Heart right ventricle (tissue), 16 donors: ENCODE measurements around the gene SASH3. TPM values are rescaled to one million over a fixed set of nuclear protein-coding genes. Genes with fewer than 3 reads are reported as not detected.

Experiments
- ATAC-seq, 8 donors: fragments of 200-7000 bp; cut with Tn5 transposase; one replicate each; pipeline ENCODE4 v1.9.1; 2020; ENCODE audit warnings: mild to moderate bottlenecking in 8 of 8, moderate library complexity in 8 of 8, moderate number of reproducible peaks in 1 of 8
- DNase-seq, 2 donors: peaks; one replicate each; pipeline ENCODE4 v3.0.0-alpha.2; 2020
- H3K27ac ChIP-seq, 10 donors: fragments of 200-600 bp; sonication (generic) in 2 of 10; one replicate each; pipeline versions ENCODE4 v1.5.0 to v1.8.0; 2020 to 2022; ENCODE audit warnings: mild to moderate bottlenecking in 3 of 10
- H3K27me3 ChIP-seq, 7 donors: fragments of 200-600 bp; one replicate each; pipeline ENCODE4 v1.8.0; 2021 to 2022; ENCODE audit warnings: mild to moderate bottlenecking in 2 of 7
- H3K36me3 ChIP-seq, 9 donors: fragments of 200-600 bp; sonication (generic) in 1 of 9; one replicate each; pipeline versions ENCODE4 v1.5.0 to v1.8.0; 2020 to 2022; ENCODE audit warnings: mild to moderate bottlenecking in 2 of 9
- H3K4me1 ChIP-seq, 9 donors: fragments of 200-600 bp; sonication (generic) in 1 of 9; one replicate each; pipeline versions ENCODE4 v1.5.0 to v1.8.0; 2020 to 2022; ENCODE audit warnings: mild to moderate bottlenecking in 4 of 9
- H3K4me3 ChIP-seq, 10 donors: fragments of 200-600 bp; sonication (generic) in 2 of 10; one replicate each; pipeline versions ENCODE4 v1.5.0 to v1.8.0; 2020 to 2022; ENCODE audit warnings: mild to moderate bottlenecking in 7 of 10, moderate library complexity in 2 of 10
- H3K9me3 ChIP-seq, 11 donors: fragments of 200-600 bp in 10 of 11; sonication (generic) in 2 of 11; one replicate each; pipeline versions ENCODE4 v1.5.0 to v1.8.0; 2013 to 2022; ENCODE audit warnings: mild to moderate bottlenecking in 2 of 11, control low read depth in 1 of 11, moderate library complexity in 1 of 11
- WGBS, 2 donors: extraction: QIAGEN DNeasy Blood & Tissue Kit; methylation state at CpG; one replicate each; pipeline ENCODE4 v1.1.7; 2013; ENCODE audit warnings: inconsistent platforms in 1 of 2; 5-methylcytosine and 5-hydroxymethylcytosine counted together
- intact Hi-C, 10 donors: fragments of 100-400 bp; cut with DNase I; formaldehyde crosslinking; loops; one replicate each; pipeline versions ENCODE4 v1.11.1 to v1.14.2; 2022
- polyA plus RNA-seq, 2 donors: library from polyadenylated mRNA; stranded (reverse); fragments of 200-250 nt; gene quantifications; one replicate each; pipeline ENCODE4 v1.2.3, GENCODE V29; 2013
- total RNA-seq, 10 donors: library from RNA; stranded (reverse); fragmentation: NEBNext Ultra II Directional in 3 of 10; extraction: Animal tissue kit (Norgen Biotek cat#: 25700) in 3 of 10; gene quantifications; one replicate each; pipeline versions ENCODE4 v1.2.1 to v1.2.4, GENCODE V29; 2021 to 2023
- TF ChIP-seq, protein P1 (sequence below), 9 donors: fragments of 200-600 bp; sonication (generic) in 2 of 9; IDR thresholded peaks; one replicate each; pipeline versions ENCODE4 v1.5.0 to v1.8.0; 2021 to 2022; ENCODE audit warnings: antibody characterized with exemption in 9 of 9, mild to moderate bottlenecking in 5 of 9, moderate library complexity in 1 of 9
- donor health status: Arrhythmogenic right ventricular cardiomyopathy.
- donor health status: ischemic (EF 13 %, LVEDD 7.1; RV severe dilation, severe dysfunction).
- donor health status: healthy with polysubstance abuse.
- donor health status: DM: no; HTN: yes; CAD: no.
- donor health status: DM: no; HTN: no; CAD: no.
- donor health status: ischemic (EF 25% LVEDD 6.9; RV normal size, moderate dysfunction).
- donor health status: ischemic (EF 25% LVEDD 5.7; RV mildly dilated, moderate dysfunction).
- donor health status: healthy.
- donor health status: DM: yes; HTN: yes; CAD: no.
- donor health status: Ischemic cardiomyopathy.
- donor health status: ischemic (EF 35%, LVEDD 5.7; RV mildly dilated, moderate dysfunction).
- donor health status: nonischemic (EF 11% LVEDD 7.7; RV severe dilation, severe dysfunction).
- donor health status: DM: yes; HTN: yes; CAD: no.
- donor health status: PGD.
- donor health status: ischemic (EF 29% LVEDD 5.4; RV normal size, mild dysfunction).
- donor health status: nonischemic (EF 23%, LVEDD 6.1; RV moderate dilation, normal function).

The SASH3 gene
- total and polyA plus RNA-seq, 12 donors = 0.57 to 15.3 (median 2.1) TPM

DNA sequence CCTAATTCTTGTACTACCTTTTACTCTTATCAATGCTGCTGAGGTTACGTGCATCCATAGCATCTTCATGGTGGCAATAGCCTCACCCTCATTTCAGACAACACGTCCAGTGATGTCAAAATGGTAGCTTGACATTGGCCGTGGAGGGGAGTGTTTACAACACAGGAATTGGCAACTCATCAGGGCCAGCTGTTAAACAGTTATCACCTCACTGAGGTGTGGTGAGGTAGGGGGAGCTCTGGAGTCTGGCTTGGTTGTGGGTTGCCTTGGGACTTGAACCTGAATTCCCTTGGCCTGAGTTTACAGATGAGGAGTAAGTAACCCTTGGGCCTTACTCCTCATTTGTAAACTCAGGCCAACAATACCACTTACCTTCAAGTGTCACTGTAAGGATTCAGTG is 10.4 kb downstream of the SASH3 start:
- Histone ChIP-seq H3K27ac (no peak overlapping the region), H3K4me3 (no peak overlapping the region), H3K4me1 (peaks cover 0 to 10% (median 0%) of the 10 kb centered on the region in 9 donors), H3K36me3 (peaks cover 0 to 71% (median 0%) of the 10 kb centered on the region in 9 donors), H3K9me3 (no peaks in the 10 kb centered on the region), H3K27me3 (no peaks in the 10 kb centered on the region)
- WGBS, 2 donors = 86 to 88% methylated on average over 3 of the region's 3 CpGs
- ATAC-seq (no peak), DNase-seq (no peak)
- intact Hi-C loops = no loop called here
- TF ChIP-seq, protein P1, sequence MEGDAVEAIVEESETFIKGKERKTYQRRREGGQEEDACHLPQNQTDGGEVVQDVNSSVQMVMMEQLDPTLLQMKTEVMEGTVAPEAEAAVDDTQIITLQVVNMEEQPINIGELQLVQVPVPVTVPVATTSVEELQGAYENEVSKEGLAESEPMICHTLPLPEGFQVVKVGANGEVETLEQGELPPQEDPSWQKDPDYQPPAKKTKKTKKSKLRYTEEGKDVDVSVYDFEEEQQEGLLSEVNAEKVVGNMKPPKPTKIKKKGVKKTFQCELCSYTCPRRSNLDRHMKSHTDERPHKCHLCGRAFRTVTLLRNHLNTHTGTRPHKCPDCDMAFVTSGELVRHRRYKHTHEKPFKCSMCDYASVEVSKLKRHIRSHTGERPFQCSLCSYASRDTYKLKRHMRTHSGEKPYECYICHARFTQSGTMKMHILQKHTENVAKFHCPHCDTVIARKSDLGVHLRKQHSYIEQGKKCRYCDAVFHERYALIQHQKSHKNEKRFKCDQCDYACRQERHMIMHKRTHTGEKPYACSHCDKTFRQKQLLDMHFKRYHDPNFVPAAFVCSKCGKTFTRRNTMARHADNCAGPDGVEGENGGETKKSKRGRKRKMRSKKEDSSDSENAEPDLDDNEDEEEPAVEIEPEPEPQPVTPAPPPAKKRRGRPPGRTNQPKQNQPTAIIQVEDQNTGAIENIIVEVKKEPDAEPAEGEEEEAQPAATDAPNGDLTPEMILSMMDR (IDR thresholded peaks at IDR 0.05) = no peak

DNA sequence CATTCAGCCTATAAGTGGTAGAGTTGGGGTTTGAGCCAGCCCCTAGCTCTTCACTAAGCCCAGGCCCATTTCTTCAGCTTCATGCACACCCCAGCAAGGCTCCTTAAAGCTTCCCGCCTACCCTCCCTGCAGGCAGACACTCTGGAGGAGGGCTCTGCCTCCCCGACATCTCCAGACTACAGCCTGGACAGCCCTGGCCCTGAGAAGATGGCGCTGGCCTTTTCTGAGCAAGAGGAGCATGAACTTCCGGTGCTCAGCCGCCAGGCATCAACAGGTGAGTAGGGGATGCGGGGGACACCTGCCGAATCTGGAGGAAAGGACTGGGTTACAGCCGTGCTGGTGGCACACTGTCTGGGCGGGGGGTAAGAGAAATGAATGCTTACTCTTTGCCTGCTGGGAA is 11.1 kb downstream of the SASH3 start:
- DNase-seq = no peak
- H3K27ac ChIP-seq = no peak overlapping the region
- H3K36me3 ChIP-seq = peaks cover 0 to 76% (median 0%) of the 10 kb centered on the region in 9 donors
- TF ChIP-seq, protein P1 (IDR thresholded peaks at IDR 0.05) = no peak
- no peak overlapping the region for H3K4me3 ChIP-seq
- H3K27me3 ChIP-seq = no peaks in the 10 kb centered on the region
- ATAC-seq = no peak
- 94 to 96% methylated on average over 9 of the region's 9 CpGs for WGBS, 2 donors
- H3K9me3 ChIP-seq = no peaks in the 10 kb centered on the region
- peaks cover 0 to 4% (median 0%) of the 10 kb centered on the region in 9 donors for H3K4me1 ChIP-seq
- intact Hi-C loops = no loop called here

DNA sequence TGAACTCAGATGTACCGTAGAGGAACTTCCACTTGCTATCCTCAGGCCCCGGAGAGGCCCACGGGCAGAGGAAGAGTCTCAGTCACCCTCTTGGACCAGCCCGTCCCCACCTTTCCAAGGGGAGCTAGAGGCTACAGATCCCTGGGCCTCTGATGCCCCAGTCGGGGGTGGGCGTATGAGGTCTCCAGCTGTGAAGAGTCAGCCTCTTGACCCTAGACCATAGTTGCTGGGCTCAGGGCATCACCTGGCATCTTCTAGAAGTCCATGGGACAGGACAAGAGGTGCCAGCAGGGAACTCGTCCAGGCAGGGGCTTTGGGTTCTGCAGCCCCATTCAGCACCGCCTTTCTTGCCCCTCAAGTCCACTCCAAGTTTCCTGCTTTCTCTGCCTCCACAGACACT is 11.6 kb downstream of the SASH3 start:
- Histone ChIP-seq H3K4me3 (no peak overlapping the region), H3K27ac (no peak overlapping the region), H3K27me3 (no peaks in the 10 kb centered on the region), H3K36me3 (peaks cover 0 to 80% (median 0%) of the 10 kb centered on the region in 9 donors), H3K9me3 (no peaks in the 10 kb centered on the region), H3K4me1 (no peaks in the 10 kb centered on the region)
- intact Hi-C loops = no loop called here
- WGBS, 2 donors = 89 to 91% methylated on average over 5 to 8 of the region's 8 CpGs
- DNase-seq (no peak), ATAC-seq (no peak)
- TF ChIP-seq, protein P1 (IDR thresholded peaks at IDR 0.05) = no peak

DNA sequence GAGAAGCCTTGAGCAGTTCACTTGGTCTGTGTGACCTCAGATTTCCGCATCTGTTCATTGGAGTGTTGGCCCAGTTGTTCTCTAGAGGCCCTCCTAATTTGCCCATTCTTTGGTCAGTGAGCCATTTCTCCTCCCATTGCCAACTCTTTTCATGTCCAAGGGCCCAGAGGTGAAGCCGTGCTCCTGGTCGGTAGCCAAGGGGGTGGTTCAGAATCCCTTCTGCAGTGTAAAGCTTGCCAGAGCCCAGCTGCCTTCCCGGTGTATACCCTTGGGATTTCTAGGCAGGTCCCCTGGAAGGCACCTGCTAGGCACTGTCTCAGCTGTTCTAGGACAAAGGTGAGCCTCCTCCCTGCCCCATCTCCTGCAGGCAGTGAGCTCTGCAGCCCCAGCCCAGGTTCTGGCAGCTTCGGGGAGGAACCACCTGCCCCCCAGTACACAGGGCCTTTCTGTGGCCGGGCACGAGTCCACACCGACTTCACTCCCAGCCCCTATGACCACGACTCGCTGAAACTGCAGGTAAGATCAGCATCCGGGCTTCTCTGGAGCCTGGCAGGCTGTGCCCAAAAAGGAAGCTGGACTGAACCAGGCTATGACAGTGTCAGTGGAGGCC is 12.3 kb downstream of the SASH3 start:
- Histone ChIP-seq H3K36me3 (peaks cover 0 to 86% (median 0%) of the 10 kb centered on the region in 9 donors), H3K27ac (no peak overlapping the region), H3K4me1 (no peaks in the 10 kb centered on the region), H3K27me3 (no peaks in the 10 kb centered on the region), H3K4me3 (no peak overlapping the region), H3K9me3 (no peaks in the 10 kb centered on the region)
- ATAC-seq (no peak), DNase-seq (no peak)
- intact Hi-C loops = no loop called here
- TF ChIP-seq, protein P1 (IDR thresholded peaks at IDR 0.05) = no peak
- 87 to 88% methylated on average over 11 of the region's 11 CpGs for WGBS, 2 donors
